ENCODE data around the gene GRN.
A peak's percentile ranks its signal among the peaks of the same experiment; 100 is the strongest.

DNA sequence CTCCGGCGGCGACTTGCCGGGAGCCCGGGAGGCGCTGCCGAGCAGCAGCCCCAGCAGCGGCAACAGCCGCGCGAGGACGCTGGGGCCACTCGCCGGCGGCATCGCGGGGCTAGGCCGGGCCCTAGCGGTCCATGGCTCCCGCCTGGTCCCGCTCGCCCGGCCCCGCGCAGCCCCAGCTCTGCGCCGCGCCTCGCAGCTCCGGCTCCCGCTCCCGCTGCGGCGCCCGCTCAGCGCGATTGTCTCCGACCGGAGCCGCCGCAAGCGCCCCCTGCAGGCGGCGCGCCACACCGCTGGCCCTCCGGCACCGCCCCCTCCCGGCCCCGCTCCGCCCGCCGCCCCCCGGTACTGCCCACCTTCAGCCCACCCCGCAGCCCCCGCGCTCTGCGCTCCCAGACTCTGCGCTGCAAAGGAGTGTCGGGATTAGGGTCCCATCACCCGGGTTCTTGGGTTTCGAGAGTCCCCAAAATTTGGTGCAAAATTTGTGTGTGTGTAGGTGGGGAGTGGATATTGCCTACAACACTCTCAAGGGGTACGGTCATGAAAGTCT is 18.6 kb downstream of the GRN start, which contains the start of gene FAM171A2:
- TF ChIP-seq, protein P1, sequence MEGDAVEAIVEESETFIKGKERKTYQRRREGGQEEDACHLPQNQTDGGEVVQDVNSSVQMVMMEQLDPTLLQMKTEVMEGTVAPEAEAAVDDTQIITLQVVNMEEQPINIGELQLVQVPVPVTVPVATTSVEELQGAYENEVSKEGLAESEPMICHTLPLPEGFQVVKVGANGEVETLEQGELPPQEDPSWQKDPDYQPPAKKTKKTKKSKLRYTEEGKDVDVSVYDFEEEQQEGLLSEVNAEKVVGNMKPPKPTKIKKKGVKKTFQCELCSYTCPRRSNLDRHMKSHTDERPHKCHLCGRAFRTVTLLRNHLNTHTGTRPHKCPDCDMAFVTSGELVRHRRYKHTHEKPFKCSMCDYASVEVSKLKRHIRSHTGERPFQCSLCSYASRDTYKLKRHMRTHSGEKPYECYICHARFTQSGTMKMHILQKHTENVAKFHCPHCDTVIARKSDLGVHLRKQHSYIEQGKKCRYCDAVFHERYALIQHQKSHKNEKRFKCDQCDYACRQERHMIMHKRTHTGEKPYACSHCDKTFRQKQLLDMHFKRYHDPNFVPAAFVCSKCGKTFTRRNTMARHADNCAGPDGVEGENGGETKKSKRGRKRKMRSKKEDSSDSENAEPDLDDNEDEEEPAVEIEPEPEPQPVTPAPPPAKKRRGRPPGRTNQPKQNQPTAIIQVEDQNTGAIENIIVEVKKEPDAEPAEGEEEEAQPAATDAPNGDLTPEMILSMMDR (IDR thresholded peaks at IDR 0.05) = peak; percentile 27 to 97 (median 80)
- no peak for TF ChIP-seq POLR2A (IDR thresholded peaks at IDR 0.05)
